ENCODE data around the gene TRAPPC3L. TPM values are rescaled to one million over a fixed set of nuclear protein-coding genes. Genes with fewer than 3 reads are reported as not detected.
A peak's percentile ranks its signal among the peaks of the same experiment; 100 is the strongest.

TRAPPC3L gene
- total RNA-seq, 1 donor: under 0.01 TPM

DNA sequence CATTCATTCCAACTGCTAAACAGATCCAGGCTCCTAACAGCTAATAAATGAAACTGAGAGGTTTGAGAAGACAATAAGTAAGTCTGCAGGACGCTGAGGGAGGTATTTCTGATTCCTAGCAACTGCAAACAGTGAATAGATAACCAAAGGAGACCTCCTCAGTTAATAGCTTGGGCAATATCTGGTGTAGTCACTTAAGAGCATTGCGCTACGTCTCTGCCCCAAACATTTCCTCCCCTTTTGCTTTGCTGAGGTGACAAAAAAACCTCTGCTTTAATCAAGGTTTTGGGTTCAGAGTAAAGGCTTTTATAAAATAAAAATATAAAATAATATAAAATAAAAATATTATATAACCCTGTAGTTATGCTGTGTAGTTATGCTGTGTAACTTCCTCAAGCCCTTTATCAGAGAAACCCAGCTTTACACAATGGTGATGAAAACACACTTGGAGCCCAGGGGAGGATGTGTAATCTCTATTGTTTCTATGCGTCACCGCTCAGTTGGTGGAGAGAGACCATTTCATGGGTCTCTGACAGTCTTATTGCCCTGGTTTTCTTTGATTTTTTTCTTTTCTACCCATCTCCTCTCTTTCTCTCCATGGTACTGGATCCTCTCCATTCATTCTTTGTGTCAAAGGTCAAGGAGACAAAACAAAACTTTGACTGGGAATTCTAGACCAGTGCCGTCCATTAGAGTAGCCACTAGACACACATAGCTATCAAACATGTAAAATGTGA lies 53.0 kb downstream of the TRAPPC3L start:
- Histone ChIP-seq H3K36me3 (ENCODE audit: insufficient read depth, low read length) (no peaks in the 10 kb centered on the region), H3K4me1 (ENCODE audit: insufficient read depth, low read length) (no peaks in the 10 kb centered on the region), H3K4me2 (ENCODE audit: insufficient read depth, low read length) (no peak overlapping the region), H3K9me3 (ENCODE audit: low read depth, low read length) (no peaks in the 10 kb centered on the region), H2AFZ (ENCODE audit: low read length) (no peak overlapping the region), H3K27me3 (ENCODE audit: insufficient read depth, low read length) (no peaks in the 10 kb centered on the region), H3K4me3 (ENCODE audit: insufficient read depth, low read length) (no peak overlapping the region), H4K20me1 (ENCODE audit: insufficient read depth, low read length) (no peaks in the 10 kb centered on the region), H3K79me2 (ENCODE audit: insufficient read depth, low read length) (no peaks in the 10 kb centered on the region), H3K27ac (ENCODE audit: low read depth, low read length) (no peak overlapping the region)
- no peak for DNase-seq (ENCODE audit: insufficient read length, low spot score, missing footprints)
- TF ChIP-seq, protein P1, sequence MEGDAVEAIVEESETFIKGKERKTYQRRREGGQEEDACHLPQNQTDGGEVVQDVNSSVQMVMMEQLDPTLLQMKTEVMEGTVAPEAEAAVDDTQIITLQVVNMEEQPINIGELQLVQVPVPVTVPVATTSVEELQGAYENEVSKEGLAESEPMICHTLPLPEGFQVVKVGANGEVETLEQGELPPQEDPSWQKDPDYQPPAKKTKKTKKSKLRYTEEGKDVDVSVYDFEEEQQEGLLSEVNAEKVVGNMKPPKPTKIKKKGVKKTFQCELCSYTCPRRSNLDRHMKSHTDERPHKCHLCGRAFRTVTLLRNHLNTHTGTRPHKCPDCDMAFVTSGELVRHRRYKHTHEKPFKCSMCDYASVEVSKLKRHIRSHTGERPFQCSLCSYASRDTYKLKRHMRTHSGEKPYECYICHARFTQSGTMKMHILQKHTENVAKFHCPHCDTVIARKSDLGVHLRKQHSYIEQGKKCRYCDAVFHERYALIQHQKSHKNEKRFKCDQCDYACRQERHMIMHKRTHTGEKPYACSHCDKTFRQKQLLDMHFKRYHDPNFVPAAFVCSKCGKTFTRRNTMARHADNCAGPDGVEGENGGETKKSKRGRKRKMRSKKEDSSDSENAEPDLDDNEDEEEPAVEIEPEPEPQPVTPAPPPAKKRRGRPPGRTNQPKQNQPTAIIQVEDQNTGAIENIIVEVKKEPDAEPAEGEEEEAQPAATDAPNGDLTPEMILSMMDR (IDR thresholded peaks at IDR 0.05; ENCODE audit: extremely low read depth, low read depth, low read length): no peak

DNA sequence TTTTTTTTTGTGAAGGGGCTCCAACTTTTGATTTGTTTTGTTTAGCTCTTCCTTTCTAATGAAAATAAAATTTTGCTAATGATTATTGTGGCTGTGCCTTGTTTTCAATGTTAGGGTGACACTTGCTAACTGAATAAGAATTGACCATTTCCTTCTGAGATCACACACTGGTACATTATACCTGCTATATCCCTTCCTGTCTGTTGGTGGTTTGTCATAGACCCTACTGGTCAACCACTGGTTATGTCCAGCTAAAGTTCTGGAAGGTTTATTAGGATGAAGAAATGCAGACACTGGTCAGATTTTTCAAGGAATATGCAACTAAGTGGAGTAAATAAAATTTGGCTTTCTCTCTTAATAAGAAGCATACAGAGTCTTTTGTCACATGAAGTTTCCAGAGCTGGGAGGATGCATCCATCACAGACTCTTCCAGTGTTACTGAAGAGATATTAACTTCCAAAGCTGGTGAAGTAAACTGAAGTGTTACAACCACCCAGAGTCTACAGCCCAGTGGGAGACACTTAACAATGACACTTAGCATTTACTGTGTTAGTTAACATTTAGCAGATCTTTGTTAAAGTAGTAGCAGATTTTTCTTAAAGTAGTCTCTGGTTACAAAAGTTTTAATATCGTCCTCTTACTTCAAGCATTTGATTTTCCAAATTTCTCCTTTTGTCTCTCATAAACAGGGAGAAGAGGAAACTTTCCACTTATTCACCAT lies 53.7 kb downstream of the TRAPPC3L start:
- Histone ChIP-seq H3K27me3 (ENCODE audit: insufficient read depth, low read length) (no peaks in the 10 kb centered on the region), H3K4me1 (ENCODE audit: insufficient read depth, low read length) (no peaks in the 10 kb centered on the region), H3K4me3 (ENCODE audit: insufficient read depth, low read length) (no peak overlapping the region), H3K4me2 (ENCODE audit: insufficient read depth, low read length) (no peak overlapping the region), H4K20me1 (ENCODE audit: insufficient read depth, low read length) (no peaks in the 10 kb centered on the region), H3K9me3 (ENCODE audit: low read depth, low read length) (no peaks in the 10 kb centered on the region), H2AFZ (ENCODE audit: low read length) (no peak overlapping the region), H3K27ac (ENCODE audit: low read depth, low read length) (no peak overlapping the region), H3K36me3 (ENCODE audit: insufficient read depth, low read length) (no peaks in the 10 kb centered on the region), H3K79me2 (ENCODE audit: insufficient read depth, low read length) (no peaks in the 10 kb centered on the region)
- TF ChIP-seq, protein P1 (IDR thresholded peaks at IDR 0.05; ENCODE audit: extremely low read depth, low read depth, low read length): no peak
- DNase-seq (ENCODE audit: insufficient read length, low spot score, missing footprints): no peak

DNA sequence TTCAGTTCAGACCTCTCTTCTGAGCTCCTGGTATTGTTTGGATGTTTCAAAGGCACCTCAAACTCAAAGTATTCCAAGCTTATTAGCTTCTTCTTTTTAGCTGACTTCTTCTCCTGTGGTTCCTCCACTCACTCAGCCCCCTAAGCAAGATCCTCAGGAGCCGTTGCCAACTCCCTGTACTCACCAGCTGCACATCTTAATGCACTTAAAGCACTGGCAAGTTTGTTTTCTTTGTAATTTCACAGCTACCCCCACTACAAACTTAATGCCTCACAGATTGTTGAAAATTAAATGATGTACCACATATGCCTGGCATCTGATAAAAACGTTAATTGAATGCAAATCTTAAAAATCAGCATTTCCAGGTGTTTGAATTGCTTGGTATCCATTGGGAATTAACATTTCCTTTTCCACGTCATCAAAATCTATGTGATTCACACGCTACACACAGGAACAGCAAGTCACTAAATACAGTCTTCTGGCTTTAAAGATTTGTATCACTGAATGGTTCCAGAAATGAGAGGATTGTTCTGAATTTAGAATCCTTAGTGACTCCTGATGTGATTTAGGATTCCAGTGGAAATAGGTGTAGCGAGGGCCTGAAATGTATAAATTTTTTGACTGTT lies 59.8 kb downstream of the TRAPPC3L start:
- H3K4me2 ChIP-seq (ENCODE audit: insufficient read depth, low read length): no peak overlapping the region
- H3K27me3 ChIP-seq (ENCODE audit: insufficient read depth, low read length): no peaks in the 10 kb centered on the region
- no peak for DNase-seq (ENCODE audit: insufficient read length, low spot score, missing footprints)
- TF ChIP-seq, protein P1 (IDR thresholded peaks at IDR 0.05; ENCODE audit: extremely low read depth, low read depth, low read length): no peak
- no peaks in the 10 kb centered on the region for H3K36me3 ChIP-seq (ENCODE audit: insufficient read depth, low read length)
- peaks cover 3% of the 10 kb centered on the region for H3K4me1 ChIP-seq (ENCODE audit: insufficient read depth, low read length)
- H4K20me1 ChIP-seq (ENCODE audit: insufficient read depth, low read length): no peaks in the 10 kb centered on the region
- peak overlapping the region; percentile 52 for H2AFZ ChIP-seq (ENCODE audit: low read length)
- H3K79me2 ChIP-seq (ENCODE audit: insufficient read depth, low read length): no peaks in the 10 kb centered on the region
- H3K27ac ChIP-seq (ENCODE audit: low read depth, low read length): no peak overlapping the region
- no peaks in the 10 kb centered on the region for H3K9me3 ChIP-seq (ENCODE audit: low read depth, low read length)
- no peak overlapping the region for H3K4me3 ChIP-seq (ENCODE audit: insufficient read depth, low read length)

DNA sequence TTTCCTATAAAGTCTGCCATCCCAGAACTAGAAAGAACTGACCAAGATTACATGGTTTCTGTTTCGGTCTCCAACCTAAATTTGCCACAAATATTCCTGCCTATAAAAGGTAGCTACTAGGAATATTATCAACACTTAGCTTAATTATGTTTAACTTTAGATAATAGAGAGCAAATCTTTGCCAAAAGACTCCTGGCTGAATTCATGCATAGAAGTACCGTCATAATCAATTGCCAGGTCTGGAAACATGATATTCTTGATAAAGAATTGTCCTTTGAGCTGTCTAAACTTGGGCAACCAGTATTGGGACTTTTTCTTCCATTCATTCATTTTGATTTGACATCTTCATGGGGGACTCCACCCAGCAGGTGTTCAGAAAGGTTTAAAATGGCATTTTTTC lies 61.9 kb downstream of the TRAPPC3L start:
- Histone ChIP-seq H3K79me2 (ENCODE audit: insufficient read depth, low read length) (no peaks in the 10 kb centered on the region), H3K36me3 (ENCODE audit: insufficient read depth, low read length) (no peaks in the 10 kb centered on the region), H3K4me1 (ENCODE audit: insufficient read depth, low read length) (peaks cover 3% of the 10 kb centered on the region), H3K4me3 (ENCODE audit: insufficient read depth, low read length) (no peak overlapping the region), H2AFZ (ENCODE audit: low read length) (no peak overlapping the region), H3K9me3 (ENCODE audit: low read depth, low read length) (no peaks in the 10 kb centered on the region), H3K27ac (ENCODE audit: low read depth, low read length) (no peak overlapping the region), H3K27me3 (ENCODE audit: insufficient read depth, low read length) (no peaks in the 10 kb centered on the region), H3K4me2 (ENCODE audit: insufficient read depth, low read length) (no peak overlapping the region), H4K20me1 (ENCODE audit: insufficient read depth, low read length) (no peaks in the 10 kb centered on the region)
- TF ChIP-seq, protein P1 (IDR thresholded peaks at IDR 0.05; ENCODE audit: extremely low read depth, low read depth, low read length): no peak
- no peak for DNase-seq (ENCODE audit: insufficient read length, low spot score, missing footprints)
